ENCODE measurements around the gene HCFC1R1.

GRCh38 chr16:3022684-3023414, 893 bp downstream of the HCFC1R1 start:
- TF ChIP-seq ZBTB7A (tag by site-specific recombination; IDR thresholded peaks at IDR 0.05; ENCODE audit: low read depth) = no peak
- TF ChIP-seq ZNF76 (tag by site-specific recombination; IDR thresholded peaks at IDR 0.05; ENCODE audit: borderline replicate concordance, low read depth) = peak; percentile 91; the same call in 1 of the 2 replicates
- no peak for TF ChIP-seq CTCF (tag by site-specific recombination; IDR thresholded peaks at IDR 0.05)
- no peak for TF ChIP-seq ZNF239 (tag by site-specific recombination; IDR thresholded peaks at IDR 0.05)
- TF ChIP-seq TCF7L2 (IDR thresholded peaks at IDR 0.05; ENCODE audit: borderline replicate concordance, low read depth, low read length) = no peak
- 0 out of 2 replicates have a peak, but pooled peaks have one; percentile 68 for TF ChIP-seq HIC1 (tag by site-specific recombination; IDR thresholded peaks at IDR 0.05)
- TF ChIP-seq PATZ1 (tag by site-specific recombination; IDR thresholded peaks at IDR 0.05) = 0 out of 2 replicates have a peak, but pooled peaks have one; percentile 32
- no peak for TF ChIP-seq REST (tag by site-specific recombination; IDR thresholded peaks at IDR 0.05)

All from HEK293 (cell line).